Measurements from ENCODE around the gene MANEA.
"Not testable (repeated sequence)": the region's sequence is repeated elsewhere in the genome, so short reads cannot be mapped to it uniquely, and the experiment has no call there.

The MANEA gene, protein sequence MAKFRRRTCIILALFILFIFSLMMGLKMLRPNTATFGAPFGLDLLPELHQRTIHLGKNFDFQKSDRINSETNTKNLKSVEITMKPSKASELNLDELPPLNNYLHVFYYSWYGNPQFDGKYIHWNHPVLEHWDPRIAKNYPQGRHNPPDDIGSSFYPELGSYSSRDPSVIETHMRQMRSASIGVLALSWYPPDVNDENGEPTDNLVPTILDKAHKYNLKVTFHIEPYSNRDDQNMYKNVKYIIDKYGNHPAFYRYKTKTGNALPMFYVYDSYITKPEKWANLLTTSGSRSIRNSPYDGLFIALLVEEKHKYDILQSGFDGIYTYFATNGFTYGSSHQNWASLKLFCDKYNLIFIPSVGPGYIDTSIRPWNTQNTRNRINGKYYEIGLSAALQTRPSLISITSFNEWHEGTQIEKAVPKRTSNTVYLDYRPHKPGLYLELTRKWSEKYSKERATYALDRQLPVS

DNA sequence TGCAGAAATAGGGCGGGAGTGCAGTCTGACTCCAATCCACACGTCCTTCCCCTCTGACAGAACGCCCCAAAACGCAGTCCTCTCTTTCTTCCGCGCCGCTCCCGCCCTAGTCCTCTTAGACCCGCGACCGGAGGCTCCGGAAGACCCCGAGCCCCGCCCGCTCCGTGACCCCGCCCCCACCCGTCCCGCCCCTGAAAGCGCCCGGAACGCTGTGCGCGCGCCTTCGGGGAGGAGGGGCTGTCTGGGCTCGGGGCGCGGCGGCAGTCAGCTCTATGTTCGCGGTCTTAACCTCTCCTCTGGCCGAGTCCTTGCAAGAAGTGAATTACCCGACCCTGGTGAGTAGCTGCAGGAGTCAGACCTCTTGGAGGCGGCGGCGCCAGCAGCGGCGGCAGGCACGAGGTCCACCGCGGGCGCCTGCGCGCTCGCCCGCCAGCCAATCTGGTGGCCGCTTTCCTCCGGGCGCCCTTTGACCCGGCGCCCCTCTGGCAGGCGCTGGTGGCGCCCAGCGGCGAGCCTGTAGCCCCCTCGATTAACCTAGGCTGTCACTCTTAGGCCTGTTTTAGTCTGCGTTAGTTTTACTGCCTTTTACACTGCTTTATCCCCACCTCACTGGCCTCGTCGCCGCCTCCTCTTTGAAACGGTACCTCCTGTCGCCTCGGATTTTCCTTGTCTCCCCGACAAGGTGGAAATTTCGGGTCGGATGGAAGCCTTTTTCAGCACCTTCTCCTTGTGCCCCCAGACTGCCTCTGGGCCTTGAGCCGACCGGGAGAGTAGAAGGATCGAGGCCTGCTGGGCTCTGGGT, at the start of gene MANEA:
Gene MANEA (plus strand): TSS at position 232 of the 802 bp plus-strand sequence. CDS start 8,905 bp downstream, outside the sequence.
- DNase-seq (ENCODE audit: low read depth): peak; percentile 63

DNA sequence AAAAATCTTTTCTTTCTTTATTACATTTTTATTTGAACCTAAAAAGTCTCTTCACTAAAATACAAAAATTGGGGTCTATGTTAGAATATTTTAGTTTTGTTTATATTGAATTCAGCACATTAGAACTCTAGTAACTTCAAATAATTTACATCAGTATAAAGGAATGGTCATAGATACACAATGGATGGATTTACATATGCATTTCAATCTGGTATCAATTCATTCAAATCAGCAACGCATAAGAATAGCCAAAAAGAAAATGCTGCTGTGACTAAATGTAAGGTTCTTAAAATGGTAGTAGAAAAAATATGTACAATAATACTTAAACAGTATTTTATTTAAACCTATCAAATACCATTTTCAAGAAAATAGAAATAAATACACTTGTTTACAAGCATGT, 47.6 kb upstream of the MANEA start:
- DNase-seq (ENCODE audit: low read depth): no peak

DNA sequence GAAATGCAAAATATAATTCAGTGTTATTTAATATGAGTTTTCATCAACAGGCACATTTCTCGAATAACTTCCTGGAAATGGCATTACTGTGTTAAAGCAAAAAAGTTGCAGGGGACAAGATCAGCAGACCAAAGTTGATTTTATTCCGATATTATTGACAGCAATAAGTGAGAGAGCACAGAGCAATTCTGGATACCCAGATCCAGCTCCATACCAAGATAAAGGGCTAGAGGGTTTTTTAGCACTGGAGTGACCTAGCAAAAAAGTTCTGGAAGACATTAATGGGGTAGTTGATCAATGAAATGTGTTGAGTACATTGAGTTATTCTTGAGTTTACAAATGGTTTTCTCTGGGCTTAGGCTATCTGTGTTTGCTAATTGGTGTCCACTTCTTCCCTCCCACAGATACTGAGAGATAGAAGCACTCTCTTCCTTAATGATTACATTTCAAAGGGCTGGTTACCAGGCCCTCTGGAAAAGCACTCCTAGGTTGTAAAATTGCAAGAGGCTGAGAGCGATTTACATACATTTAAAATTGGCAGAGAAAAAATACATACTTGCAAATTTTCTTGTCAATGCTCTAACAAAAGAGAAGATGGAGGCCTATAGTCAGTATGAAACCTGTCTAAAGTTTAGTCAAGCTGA, 47.0 kb upstream of the MANEA start:
- DNase-seq (ENCODE audit: low read depth): no peak

DNA sequence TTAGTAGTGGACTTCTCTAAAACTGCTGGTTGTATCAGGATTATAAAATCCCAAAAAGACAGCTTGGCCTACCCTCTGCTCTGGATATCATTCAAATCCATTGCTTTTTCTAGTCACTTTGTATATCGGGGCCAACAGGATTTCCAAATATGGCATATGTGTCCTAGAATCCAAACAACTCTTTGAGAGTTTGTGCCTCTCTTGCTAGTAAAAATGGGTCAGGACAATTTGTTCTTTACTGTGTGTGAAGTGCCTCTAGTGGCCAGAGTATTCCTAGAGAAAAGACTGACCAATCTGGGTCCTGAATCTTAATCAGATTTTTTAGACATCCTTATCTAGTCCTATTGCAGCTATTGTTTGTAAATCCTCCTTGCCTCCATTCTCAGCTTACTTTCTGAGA, 33.5 kb upstream of the MANEA start:
- no peak for DNase-seq (ENCODE audit: low read depth)

DNA sequence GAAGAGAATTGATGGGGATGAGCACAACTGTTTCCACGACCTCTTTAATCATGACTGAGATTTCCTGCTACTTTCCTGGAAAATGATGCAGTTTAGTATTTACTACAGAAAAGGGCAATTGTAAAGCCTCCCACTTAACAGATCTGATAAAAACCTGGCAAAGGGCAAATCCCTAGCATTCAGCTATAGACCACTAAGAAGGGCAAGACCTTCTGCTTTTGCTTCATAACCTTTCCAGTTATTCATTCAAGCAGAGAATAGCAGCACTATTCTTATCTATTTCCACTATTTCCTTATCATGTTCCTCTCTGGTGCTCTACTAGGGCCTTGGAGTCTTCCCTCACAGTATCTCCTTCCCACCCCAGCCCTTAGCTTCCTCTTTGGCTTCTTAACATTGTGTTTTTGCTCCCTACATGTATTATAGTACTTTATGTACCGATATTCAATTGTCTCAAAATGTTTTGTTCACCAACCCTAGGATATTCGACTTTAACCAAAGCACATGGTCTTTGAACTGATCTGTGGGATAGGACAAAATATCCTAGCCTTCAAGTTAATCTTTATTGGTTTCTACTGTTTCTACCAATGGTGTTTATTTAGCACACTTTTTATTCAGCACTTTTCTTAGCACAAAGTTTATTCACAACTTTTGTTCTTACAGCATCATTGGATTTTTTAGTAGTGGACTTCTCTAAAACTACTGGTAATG, 32.7 kb upstream of the MANEA start:
- DNase-seq (ENCODE audit: low read depth): no peak

DNA sequence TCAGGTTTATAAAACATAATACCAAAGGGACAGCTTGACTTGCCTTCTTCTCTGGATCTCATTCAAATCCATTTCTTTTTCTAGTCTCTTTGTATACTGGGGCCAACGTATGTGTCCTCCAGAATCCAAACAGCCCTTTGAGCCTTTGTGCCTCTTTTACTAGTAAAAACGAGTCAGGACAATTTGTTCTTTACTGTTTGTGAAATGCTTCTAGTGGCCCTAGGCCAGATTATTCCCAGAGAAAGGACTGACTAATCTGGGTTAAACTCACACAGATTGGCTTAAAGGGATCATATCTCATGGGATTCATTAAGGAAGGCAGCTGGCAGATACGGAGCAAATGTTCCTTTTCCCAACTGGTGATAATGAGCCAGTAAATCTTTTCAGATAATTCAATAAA, 32.1 kb upstream of the MANEA start:
- no peak for DNase-seq (ENCODE audit: low read depth)

DNA sequence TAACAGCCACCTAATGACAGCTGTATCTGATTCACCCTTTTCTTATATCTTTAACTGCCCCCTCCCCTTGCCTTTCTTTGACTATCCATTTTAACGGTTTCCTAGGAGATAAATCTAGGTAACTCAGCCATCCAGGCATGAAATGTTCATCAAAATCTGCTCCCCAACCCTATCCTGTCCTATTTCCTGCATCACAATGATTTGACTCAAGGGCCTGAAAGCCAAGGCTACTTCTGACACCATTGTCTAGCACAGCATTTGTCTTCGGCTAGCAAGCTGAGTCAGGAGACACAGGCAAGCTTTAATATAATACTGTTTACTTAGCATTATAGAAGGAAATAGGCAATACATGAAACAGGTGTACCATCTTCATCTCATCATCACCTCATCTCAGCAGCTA, 31.6 kb upstream of the MANEA start:
- DNase-seq (ENCODE audit: low read depth): no peak

DNA sequence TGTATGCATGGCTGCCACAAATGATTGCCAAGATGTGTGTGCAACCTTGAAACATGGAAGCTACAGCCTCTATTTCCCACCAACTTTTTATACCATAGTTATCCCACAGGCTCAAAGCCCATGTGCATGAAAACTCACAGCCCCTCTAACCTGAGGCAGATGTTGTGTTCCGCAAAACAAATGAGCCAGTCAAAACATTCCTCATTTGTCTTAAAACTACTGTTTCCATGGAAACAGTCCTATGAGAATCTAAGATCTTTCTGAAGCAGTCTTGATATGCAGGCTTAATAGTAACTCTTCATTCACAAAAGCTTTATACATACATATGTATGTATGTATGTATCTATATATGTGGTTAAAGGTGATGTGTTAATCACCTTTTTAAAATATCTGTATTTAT, 31.2 kb upstream of the MANEA start:
- no peak for DNase-seq (ENCODE audit: low read depth)

DNA sequence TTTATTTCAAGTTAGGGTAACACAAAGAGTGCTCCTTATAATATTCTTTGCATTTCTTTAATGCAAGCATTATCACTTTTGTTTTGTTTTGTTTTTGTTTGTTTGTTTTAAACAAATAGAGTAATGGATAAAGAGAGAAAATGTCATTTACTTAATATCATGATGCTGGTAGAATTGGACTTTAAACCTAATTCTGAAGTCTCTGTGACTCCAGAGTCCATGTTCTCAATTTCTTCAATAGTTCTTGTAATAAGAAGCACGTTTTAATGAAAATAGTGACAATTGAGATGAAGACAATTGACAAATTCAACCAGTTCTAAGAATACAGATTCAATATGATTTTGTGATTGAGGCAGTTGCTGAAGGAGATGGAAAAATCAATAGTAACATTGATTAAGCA, 30.3 kb upstream of the MANEA start:
- no peak for DNase-seq (ENCODE audit: low read depth)

DNA sequence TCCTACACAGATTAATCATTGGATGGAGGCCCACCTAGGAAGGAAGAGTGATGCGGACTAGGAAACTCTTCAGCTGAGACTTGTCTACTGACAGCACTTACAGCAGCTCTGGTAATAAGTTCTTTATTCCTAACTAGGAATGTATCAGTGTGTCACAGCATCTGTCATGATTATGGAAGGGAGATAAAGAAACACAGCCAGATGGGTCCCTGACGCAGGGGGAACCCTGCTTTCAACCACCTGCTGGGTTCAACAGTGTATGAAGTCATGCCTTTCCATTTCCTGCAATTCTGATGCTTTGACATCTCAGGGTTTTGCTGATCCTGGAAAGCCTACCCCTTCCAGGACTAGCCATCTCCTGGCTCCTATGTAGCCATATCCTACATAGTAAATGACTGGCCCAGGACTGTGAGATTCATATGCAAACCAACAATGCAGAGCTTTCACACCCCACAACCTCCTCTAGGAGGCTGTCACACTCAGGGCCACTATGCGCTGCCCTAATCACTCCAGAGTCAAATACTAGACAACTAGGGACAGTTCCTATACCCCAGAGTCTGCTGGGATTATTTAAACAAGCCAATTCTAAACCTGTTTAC, 29.0 kb upstream of the MANEA start:
- no peak for DNase-seq (ENCODE audit: low read depth)

DNA sequence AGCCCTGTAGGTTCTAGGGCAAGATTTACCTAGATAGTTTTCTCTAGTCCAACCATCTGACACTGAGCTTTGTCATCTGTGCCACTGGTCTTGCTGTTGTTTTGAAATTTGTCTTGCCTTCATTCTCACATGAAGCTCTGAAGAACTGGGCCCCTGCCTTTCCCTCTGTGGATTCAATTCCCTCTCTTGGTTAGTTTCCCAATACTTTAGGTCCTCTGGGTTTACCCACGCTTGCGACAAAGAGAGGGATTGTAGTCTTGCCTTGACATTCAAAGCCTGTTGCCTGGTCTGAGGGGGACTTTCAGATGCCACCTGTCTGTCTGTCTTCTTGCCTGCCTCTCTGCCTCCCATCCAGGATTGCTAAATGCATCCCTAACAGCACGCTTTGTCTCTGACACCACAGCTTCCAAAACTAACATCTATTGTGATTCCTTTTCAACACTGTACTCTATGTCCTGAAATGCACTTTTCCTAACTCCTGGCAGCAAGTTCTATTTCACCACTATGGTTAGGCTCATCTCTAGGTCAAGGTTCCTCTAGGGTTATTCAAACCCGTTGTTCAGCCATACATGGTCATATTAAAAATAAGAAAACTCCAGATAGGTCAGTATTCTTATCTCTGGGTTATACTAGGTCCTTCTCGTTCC, 25.5 kb upstream of the MANEA start:
- DNase-seq (ENCODE audit: low read depth): no peak

DNA sequence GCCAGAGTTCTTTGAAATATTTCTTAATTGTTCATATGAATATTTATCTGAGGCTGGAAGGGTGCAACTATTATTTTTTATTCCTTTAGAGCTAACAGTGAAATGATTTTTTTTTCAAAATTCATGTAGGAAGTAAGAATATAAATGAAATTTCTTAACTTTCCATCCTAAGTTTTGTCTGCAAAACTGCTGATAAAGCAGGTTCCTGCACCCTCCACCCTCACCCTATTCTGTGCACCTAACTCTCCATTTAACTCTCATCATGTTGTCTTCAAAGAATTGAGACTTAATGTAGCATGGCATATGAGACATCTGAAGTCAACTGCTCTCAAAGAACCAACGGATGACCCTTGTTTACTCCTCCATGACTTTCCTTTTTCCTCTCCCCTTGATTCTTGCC, 23.5 kb upstream of the MANEA start:
- no peak for DNase-seq (ENCODE audit: low read depth)

DNA sequence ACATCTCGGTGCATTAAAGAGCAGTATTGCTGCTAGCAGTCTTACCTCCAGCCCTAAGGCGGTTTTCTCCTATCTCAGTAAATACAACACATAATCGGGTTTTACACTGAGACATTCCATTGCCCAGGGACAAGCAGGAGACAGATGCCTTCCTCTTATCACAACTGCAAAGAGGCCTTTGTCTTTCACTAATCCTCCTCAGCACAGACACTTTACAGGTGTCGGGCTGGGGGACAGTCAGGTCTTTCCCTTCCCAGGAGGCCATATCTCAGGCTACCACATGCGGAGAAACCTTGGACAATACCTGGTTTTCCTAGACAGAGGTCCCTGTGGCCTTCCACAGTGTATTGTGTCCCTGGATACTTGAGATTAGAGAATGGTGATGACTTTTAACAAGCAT, 16.4 kb upstream of the MANEA start:
- DNase-seq (ENCODE audit: low read depth): not testable (repeated sequence)

DNA sequence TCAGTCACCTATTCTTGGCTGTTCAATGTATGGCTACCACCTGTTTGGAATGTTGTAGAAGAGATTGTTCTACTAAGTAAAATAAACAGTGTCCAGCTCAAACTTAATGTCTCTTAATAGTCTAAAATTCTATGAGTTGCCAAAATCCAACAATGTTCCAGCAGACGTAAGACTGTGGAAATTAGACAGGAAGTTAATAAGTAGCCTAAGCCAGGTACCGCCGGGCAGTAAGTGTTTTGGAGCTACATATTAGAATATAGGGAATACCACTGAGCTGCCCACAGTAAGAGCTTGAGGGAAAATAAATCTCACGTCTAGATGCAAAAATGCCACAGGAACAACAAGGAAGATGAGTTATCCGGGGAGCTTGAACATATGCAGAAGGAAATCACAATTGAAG, 7.8 kb upstream of the MANEA start:
- DNase-seq (ENCODE audit: low read depth): no peak

DNA sequence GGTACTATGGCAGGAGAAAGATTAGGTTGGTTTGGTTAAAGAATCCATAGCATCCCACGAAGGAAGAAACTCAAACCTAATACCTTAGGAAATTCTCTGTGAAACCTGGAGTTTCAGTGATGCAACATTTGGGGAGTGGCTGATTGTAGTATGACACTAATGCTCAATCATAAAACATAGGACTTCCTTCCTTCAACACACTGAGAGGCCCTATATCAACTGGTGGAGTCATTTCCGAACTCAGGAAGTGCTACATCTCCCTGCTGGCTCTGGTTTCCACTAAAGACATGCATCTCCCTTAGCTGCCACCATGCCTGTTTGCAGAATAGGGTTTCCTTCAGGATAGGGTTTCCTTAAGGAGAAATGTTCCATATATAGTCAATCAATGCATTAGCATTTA, 5.2 kb upstream of the MANEA start:
- no peak for DNase-seq (ENCODE audit: low read depth)

DNA sequence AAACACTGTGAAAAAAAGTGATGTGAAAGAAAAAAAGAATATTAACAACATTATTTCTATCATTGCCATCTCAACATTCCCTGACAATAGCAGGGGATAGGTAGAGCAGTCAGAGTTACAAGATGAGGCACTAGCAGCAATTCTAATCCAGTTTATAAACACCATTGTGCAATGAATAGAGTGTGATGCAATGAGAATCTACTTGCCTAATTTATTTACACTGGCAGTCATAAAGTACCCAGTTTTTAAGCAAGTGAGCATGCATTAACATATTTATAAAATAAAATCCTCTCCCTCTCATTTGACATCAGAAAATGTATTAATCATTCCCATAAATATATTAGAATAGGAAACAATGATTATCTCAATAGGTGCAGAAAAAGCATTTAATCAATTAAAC, 2.5 kb upstream of the MANEA start:
- no peak for DNase-seq (ENCODE audit: low read depth)

DNA sequence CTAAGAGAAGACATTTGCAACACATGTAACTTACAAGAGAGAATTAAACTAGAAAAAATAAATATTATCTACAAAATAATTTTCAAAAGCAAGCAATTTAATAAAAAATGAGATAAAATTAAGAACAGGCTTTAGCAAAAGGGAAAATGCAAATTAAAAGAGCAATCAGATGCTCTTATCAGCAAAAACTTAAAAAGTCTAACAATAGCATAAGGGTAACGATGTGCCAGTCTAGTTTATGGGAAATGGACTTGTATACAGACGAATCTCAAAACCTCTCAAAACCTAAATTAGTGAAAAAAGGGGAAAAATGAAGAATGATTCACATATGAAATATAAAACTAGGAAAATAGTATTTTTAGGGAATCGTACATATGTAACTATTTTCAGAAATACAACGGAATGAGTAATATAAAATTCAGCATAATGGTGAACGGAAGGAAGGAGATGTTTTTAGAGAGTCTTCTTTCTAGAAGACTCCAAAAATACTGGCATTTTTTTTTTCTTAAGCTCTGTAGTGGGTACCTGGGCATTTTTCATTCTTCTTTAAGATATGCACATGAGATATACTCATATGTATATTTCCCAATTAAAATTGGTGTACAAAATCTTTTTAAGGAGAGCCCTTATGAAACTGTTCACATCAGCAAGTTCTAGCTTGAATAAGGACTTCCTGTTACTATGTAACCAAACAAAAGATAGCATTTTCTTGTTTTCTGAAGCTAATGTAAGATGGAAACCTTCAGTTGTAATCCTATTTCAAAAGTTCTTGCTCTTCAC, 927 bp upstream of the MANEA start:
- no peak for DNase-seq (ENCODE audit: low read depth)

DNA sequence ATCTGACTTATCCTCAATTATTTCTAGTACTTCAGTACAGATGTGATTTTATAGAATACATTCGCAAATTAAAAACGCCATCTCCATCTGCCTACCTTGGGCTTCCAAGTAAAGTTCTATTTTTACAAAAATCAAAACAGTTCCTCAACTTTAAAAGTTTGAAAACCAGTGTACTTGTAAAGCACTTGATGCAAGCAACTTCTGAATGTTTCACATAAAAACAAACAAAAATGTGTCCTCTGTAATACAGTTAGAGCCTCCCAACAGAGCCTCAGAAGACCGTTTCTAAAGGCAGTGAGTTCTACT, 384 bp upstream of the MANEA start:
- DNase-seq (ENCODE audit: low read depth): no peak

DNA sequence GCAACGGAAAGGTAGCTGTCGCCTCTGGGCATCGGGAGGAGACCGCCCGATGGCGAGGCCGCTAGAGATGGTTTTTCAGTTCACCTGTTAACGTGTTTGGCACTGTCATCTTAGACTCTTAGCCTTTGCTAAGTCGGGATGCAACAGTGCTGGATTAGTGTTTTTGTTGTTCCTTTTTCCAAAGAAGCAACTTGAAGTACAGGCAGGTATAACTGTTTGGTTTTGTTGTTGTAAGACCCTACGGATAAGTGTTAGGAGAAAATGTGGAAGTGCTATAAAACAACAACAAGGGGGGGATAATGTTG, 723 bp downstream of the MANEA start:
- DNase-seq (ENCODE audit: low read depth): no peak

DNA sequence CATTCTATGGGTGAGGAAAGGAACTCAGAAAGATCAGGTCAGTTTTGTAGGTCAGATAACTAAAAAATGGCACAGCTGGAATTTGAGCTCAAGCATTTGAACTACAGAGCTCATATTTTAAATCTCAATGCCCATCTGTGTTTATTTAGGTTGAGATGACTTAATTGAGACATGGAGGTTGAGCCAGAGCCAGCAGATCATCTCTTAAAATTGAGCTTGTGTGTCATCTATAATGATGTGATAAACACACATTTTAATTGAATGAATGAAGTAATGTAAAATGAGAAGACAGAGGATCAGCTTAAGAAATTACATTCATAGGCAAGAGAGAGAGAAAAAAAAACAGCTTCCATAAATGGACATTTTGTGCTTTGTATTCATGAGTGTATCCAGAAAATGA, 3.7 kb downstream of the MANEA start:
- no peak for DNase-seq (ENCODE audit: low read depth)

DNA sequence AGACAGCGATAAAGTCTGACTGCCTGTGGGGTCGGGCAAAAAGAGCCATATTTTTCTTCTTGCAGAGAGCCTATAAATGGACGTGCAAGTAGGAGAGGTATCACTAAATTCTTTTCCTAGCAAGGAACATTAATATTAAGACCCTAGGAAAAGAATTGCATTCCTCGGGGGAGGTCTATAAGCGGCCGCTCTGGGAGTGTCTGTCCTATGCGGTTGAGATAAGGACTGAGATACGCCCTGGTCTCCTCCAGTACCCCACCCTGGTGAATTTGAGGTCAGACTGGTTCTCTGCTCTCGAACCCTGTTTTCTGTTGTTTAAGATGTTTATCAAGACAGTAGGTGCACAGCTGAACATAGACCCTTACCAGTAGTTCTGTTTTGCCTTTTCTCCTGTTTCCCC, 6.9 kb downstream of the MANEA start:
- not testable (repeated sequence) for DNase-seq (ENCODE audit: low read depth)

Data from stimulated activated CD8-positive, alpha-beta memory T cell treated with anti-CD3 and anti-CD28 coated beads, Interleukin-12 subunit alpha, Interleukin-12 subunit beta, amount 100 ng/mL, for 1 hour (primary cell).